GM12891 (cell line): Measurements from ENCODE around the gene DCTN3.
"Not testable (repeated sequence)": the region's sequence is repeated elsewhere in the genome, so short reads cannot be mapped to it uniquely, and the experiment has no call there.

Experiments
- DNase-seq: peaks from one replicate; pipeline ENCODE4 v3.0.0; 2011; ENCODE audit warnings: low spot score; ENCODE audit not compliant: insufficient read length
- FAIRE-seq: peaks from 2 replicates; lab custom pipeline; 2011; peaks lifted over from hg19 to GRCh38; lab: Jason Lieb, UNC
- PAX5 ChIP-seq: IDR thresholded peaks from 2 replicates; pipeline ENCODE4 v1.6.1; 2011; ENCODE audit warnings: low read length, moderate library complexity, mild to moderate bottlenecking; ENCODE audit not compliant: insufficient read depth, severe bottlenecking
- POLR2A ChIP-seq: IDR thresholded peaks from 2 replicates; pipeline ENCODE4 v1.6.1; 2011; ENCODE audit warnings: low read depth, low read length, control low read depth
- POLR2AphosphoS5 ChIP-seq: IDR thresholded peaks from 2 replicates; pipeline ENCODE4 v1.6.1; 2011; ENCODE audit warnings: low read depth, low read length, control low read depth
- POU2F2 ChIP-seq: IDR thresholded peaks from 2 replicates; pipeline ENCODE4 v1.6.1; 2011; ENCODE audit warnings: low read depth, mild to moderate bottlenecking, control low read depth, low read length, moderate library complexity
- SPI1 ChIP-seq: IDR thresholded peaks from 2 replicates; pipeline ENCODE4 v1.6.1; 2011; ENCODE audit warnings: low read depth, low read length, control low read depth
- TAF1 ChIP-seq: IDR thresholded peaks from 2 replicates; pipeline ENCODE4 v1.6.1; 2011; ENCODE audit warnings: low read depth, low read length, control low read depth

Gene DCTN3

DNA sequence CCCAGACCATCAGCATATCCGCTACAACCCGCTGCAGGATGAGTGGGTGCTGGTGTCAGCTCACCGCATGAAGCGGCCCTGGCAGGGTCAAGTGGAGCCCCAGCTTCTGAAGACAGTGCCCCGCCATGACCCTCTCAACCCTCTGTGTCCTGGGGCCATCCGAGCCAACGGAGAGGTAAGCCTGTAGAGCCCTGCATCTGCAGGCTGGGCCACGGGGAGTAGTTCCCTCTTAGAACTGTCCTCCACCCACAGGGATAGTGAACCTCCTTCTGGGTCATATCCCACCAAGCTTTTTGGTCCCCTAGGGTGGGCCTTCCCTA is 26.7 kb upstream of the DCTN3 start:
- FAIRE-seq (peak; percentile 28), DNase-seq (no peak)
- no peak for TF ChIP-seq POLR2A
- no peak for TF ChIP-seq PAX5
- TF ChIP-seq POLR2AphosphoS5, result no peak
- no peak for TF ChIP-seq POU2F2
- TF ChIP-seq SPI1, result no peak
- TF ChIP-seq TAF1, result no peak

DNA sequence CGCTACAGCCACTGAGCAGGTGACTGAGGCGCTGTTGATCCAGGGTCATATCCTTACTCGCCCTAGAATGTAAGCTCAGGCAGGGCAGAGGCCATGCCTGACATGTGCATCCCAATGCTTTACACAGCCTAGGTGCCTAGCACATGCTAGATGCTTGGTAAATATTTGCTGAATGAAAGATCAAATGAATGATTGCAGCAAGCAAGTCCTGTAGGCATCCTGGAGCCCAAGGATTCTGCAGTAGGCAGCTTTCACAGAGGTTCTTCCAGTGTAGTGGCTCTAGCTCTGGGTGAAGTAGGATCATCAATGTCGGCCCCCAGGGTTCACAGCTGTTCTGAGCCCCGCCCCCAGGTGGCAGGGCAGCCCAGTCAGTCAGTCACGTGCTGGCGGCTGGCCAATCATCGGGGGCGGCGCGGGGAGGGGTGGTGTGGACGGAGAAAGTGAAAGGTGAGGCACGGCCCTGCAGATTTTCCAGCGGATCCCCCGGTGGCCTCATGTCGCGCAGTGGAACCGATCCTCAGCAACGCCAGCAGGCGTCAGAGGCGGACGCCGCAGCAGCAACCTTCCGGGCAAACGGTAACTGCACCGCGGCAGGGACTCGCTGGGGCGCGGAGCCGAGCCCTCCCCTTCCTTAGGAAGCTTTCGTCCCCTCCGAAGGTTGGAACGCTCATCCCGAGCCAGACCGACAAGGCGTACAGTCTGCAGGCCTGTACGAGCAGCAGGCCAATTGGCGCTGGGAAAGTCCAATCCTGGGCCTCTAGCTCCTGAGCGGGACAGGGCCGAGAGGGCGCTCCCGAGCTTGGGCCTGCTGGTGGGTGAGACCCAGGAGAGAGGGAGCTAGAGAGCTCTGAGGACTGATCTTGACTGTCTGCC is 26.2 kb upstream of the DCTN3 start, which contains the start of gene GALT:
GALT (plus strand) TSS at position 465 of the 873 bp plus-strand sequence; CDS start at position 495, 30 bp downstream.
- DNase-seq (peak; percentile 96), FAIRE-seq (peak; percentile 97)

DNA sequence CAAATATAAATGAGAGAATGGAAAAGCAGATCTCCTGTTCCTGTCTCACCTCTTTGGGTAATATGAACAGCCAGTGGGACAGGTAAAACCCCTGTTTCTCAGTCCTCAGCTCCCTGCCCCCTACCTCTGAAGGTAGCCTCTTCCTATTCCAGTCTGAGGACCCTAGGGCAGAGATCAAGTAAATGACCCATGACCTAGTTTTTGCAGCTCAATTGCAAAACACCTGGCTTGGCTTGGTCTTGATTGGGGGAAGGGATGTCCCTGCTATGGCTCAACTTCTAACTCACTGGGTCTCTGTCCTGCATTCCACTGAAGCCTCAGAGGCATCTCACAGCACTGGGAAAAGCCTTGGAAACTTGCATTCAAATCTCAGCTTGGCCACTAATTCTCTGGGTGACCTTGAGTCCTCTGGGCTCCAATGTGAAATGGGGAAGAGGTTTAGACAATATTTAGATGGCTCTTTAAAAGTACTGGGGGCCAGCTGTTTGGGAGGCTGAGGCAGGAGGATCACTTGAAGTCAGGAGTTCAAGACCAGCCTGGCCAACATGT is 24.5 kb upstream of the DCTN3 start:
- TF ChIP-seq POLR2AphosphoS5 (no peak), PAX5 (no peak), POLR2A (no peak), TAF1 (no peak), SPI1 (no peak), POU2F2 (no peak)
- DNase-seq (no peak), FAIRE-seq (no peak)

More for the DNA sequence above, 26.2 kb upstream of the DCTN3 start, which contains the start of gene GALT:
- TF ChIP-seq TAF1 (peak; percentile 73; the same call in 1 of the 2 replicates), SPI1 (no peak), POLR2AphosphoS5 (0 out of 2 replicates have a peak, but pooled peaks have one; percentile 42)

- no peak for FAIRE-seq
- no peak for DNase-seq
- TF ChIP-seq POLR2A (no peak), POU2F2 (no peak), PAX5 (no peak), POLR2AphosphoS5 (no peak), SPI1 (no peak), TAF1 (no peak)
Observed at GRCh38 chr9:34642679-34643078, 22.4 kb upstream of the DCTN3 start.

DNA sequence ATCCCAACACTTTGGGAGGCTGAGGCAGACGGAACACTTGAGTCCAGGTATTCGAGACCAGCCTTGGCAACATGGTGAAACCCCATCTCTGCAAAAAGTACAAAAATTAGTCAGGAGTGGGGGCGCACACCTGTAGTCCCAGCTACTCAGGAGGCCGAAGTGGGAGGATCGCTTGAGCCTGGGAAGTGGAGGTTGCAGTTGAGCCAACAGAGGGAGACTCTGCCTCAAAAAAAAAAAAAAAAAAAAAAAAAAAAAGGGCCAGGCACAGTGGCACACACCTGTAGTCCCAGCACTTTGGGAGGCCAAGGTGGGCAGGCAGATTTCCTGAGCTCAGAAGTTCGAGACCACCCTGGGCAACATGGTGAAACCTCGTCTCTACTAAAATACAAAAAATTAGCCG is 19.0 kb upstream of the DCTN3 start:
- FAIRE-seq, DNase-seq: not testable (repeated sequence)

DNA sequence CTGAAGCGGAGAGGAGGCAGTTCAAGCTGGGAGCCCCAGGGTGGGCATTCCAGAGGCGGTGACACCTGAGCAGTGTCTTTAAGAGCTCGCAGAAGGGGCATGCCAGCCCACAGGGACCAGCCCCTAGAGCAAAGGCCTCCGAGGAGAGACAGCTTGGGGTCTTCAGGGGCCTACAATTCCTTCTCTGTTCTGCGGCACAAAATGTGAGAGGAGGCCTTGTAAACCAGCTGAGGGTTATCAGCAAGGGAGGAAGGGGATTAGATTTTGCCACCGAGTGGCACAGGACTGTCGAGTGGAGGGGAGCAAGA is 17.8 kb upstream of the DCTN3 start:
- no peak for DNase-seq
- TF ChIP-seq POLR2AphosphoS5 (no peak; the same call in 1 of the 2 replicates), PAX5 (no peak), TAF1 (no peak), POU2F2 (no peak), POLR2A (no peak), SPI1 (no peak)
- FAIRE-seq, result peak; percentile 35

GRCh38 chr9:34637356-34638137 is 17.3 kb upstream of the DCTN3 start, which contains the start of gene SIGMAR1:
SIGMAR1 (minus strand) TSS chr9:34637787; CDS start chr9:34637697, 90 bp downstream.
- FAIRE-seq (peak; percentile 93), DNase-seq (peak; percentile 92)
- TF ChIP-seq TAF1 (no peak), SPI1 (no peak), POLR2A (peak; percentile 47; the same call in 1 of the 2 replicates), POLR2AphosphoS5 (peak; percentile 39; the same call in 1 of the 2 replicates), PAX5 (no peak)

DNA sequence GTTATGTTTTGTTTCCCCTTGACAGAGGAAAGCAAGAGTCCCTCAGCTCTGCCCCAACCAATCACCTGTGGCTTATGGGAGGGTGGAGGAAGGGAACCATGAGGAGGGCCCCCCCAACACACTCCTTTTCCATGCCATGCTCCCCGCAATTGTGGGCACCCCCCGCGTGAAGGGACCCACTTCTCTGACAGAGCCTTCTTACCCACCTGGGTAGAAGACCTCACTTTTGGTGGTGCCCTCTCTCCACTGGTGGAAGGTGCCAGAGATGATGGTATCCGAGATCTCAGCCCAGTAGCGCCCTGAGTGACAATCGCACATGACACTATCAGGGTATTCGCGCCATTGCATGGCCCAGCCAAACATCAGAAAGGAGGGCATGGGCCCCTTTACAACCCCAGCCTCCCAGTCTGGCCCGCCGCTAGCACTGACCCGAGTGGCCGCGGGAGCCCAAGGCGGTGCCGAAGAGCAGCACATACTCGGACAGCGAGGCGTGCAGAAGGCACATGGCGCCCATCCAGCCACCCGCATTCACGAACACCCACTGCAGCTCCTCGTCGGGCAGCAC is 16.6 kb upstream of the DCTN3 start:
- TF ChIP-seq POU2F2, result no peak
- no peak for TF ChIP-seq TAF1
- no peak for TF ChIP-seq PAX5
- no peak for TF ChIP-seq SPI1
- no peak for TF ChIP-seq POLR2A
- TF ChIP-seq POLR2AphosphoS5, result no peak
- DNase-seq (no peak), FAIRE-seq (no peak)

DNA sequence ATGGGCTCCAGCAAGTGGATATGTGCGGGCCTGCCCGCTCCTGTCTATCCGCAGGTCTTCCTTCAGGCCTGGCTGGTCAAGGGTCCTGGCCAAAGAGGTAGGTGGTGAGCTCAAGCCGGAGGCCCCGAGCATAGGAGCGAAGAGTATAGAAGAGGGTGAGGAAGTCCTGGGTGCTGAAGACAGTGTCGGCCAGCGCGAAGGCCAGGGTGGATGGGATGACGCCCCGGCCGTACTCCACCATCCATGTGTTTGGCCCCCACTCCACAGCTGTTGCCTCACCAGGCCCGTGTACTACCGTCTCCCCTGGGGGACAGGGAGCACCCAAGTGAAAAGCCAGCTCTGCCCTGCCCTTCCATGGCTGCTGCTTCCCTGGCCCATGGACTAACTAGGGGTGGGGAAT is 15.3 kb upstream of the DCTN3 start:
- FAIRE-seq (no peak), DNase-seq (no peak)
- TF ChIP-seq POLR2A, result no peak
- TF ChIP-seq POU2F2, result no peak
- no peak for TF ChIP-seq TAF1
- TF ChIP-seq POLR2AphosphoS5, result no peak
- TF ChIP-seq SPI1, result no peak
- TF ChIP-seq PAX5, result no peak
